Fibroblast of upper back skin (primary cell): ENCODE results near the gene AK8.

Source experiments
- DNase-seq: peaks from one replicate; pipeline ENCODE4 v3.0.0-alpha.2; 2013

Gene AK8

DNA sequence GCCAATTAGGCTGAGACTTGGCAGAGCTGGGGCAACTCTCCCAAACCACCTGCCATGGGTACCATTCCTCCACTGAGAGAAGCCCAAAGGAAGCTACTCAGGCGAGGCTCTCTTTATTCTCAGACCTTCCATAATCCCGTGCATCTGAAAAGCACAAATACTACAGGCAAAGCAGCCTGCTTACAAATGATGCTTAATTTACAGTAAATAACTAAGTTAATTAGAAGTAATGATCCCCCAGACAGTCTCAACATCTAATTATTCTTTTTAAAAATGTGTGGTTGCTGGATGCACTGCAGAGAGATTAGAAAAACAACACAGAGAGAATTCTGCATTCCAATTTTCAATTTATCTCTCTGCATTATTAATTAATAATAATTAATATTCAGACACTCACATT lies 53.1 kb downstream of the AK8 start:
- no peak for DNase-seq

DNA sequence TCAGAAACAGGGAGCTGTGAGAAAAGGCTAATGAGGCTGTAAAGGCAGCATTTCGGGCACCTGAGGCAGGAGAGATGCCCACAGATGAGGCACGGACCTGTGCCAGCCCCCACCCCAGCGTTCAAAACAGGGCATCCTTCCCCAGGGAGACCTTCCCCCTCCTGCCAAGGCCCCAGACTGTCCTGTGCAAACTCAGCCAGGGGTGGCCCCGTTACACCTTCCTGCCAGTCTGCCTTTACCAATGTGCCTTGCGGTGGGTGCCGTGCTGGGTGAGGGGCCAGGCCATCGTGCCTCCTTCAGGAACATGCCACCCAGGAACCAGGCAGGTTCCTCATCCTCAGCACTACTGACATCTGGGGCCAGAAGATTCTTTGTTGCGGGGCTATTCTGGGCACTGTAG lies 53.9 kb downstream of the AK8 start:
- DNase-seq, result no peak

DNA sequence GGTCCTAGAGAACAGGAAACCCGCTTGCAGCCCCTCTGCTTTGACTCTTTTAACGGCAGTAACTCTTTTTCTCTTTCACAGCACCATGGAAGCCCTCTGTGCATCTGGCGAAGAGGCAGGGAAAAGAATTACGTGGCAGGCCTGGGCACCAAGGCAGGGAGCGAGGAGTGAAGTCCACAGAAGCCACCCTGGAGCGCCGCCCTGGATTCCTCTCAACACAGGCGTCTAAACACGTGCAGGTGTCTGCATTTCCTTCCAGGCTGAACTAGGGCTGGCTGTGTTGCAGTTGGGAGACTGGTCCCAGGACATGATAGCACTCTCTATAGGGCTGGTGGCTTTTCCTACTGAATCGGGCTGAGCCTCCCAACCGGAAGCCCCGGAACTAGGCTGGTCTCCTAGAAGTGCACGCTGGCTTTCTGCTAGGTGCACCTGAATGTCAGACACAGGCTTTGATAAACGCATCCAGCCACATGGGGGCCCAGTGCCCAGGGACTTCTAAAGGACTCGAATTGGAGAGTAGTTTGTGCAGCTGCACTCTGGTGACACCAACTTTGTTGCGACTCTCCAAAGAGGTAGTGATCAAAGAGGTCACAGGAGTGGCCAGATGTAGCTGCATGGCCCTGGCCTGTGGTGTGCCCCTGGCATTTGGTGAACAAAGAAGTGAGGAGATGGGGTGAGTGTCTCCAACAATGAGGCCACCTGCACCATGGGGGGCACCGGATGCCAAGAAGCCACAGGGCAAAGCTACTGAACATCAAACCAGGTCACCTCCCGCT lies 54.5 kb downstream of the AK8 start:
- no peak for DNase-seq

DNA sequence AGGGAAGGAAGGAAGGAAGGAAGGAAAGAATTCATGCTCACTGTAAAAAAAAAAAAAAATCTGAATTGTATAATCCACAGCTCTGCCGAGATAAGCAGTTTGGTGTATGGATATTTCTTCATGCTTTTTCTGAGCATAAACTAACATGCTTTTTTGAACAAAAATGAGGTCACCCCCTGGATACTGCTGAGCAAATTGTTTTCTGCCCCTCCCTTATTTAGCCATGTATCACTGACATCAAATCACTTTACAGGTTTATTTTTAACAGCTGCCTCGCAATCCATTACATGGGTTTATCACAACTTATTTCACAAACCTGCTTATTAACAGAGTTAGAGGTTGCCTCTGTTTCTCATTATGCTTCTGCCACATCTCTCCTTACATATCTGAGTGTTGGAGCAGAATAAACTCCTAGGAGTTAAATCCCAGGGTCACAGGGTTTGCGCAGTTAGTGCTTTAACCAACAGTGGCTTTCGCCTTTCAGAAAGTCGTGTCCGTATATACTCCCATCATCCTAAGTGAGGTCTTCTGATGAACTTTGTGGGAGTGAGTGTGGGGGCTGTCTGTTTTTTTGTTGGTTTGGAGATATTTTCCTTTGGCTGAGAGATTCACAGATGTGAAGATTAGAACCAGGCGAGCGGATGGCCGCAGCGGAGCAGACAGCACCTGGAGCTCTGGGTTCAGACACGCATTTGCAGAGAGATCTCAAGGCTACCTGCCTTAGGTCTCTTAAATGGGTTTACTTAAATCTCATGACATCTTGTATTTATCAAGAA lies 57.7 kb downstream of the AK8 start:
- no peak for DNase-seq

DNA sequence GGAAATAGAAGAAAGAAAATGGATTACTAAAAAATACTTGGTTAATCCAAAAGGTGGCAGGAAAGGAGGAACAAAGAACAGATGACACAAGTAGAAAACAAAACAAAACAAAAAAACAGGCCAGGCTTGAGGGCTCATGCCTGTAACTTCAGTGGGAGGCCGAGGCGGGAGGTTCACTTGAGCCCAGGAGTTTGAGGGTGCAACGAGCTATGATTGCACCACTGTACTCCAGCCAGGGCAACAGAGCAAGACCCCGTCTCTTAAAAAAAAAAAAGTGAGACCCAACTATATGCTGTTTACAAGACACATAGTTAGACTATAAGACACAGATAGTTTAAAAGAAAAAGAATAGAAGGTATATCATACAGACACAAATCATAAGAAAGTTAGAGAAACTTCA lies 59.5 kb downstream of the AK8 start:
- no peak for DNase-seq

DNA sequence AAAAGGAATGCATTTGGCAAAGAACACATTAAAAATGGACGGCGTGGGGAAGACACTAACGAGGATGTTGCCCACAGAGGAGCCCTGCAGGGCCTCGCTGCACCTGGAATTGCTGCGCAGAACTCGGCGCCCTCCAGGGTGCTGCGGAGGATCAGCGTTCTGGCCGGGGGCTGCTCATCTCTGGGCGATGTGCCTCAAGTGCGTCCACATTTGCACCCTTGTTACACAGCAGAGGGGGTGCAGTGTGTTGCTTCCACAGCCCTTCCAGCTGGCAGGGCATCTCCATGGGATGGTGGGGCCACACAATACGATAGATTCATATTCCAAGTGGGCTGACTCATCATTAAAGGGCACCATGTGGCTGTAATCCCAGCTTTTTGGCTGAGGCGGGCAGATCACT lies 63.1 kb downstream of the AK8 start:
- no peak for DNase-seq

DNA sequence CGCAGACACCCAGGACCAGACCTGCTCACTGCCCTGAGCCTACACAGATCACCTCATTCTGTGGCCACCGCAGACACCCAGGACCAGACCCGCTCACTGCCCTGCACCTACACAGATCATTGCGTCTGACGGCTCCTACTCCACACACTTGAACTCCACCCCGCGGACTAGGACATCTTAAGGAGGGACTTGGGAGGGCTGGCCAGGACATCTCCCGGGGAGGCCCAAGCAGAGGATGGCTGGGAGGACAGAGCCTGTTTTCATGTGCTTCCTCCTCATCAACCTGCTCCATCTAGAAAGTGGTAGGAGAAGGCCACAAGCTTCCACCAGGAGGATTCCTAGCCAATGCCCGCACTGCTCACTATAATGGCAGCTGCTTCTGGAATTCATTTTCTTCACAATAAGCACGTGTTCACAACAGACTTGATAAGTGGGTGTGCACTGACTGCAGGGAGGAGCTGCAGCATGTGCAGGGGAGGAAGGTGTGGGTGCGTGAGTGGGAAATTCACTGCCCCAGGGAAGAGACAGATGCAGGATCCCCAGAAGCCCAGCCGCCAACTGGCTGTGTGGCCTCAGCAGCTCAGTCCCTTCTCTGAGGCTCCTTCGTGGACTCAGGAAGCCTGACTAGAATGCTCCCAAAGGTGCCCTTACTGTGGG lies 64.8 kb downstream of the AK8 start:
- no peak for DNase-seq

DNA sequence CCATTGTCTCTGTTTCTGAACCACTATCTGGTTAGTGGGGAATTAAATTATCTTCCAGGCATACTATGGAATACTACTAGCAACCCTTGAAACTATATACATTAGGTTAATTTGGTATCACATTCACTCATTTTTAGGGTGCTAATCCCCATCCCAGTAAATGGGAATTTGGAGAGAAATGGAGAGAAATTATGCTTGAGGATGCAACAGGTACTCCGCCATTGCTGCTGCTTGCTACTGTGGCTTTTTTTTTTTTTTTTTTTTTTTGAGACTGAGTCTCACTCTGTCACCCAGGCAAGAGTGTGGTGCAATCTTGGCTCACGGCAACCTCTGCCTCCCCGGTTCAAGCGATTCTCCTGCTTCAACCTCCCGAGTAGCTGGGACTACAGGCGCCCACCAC lies 66.1 kb downstream of the AK8 start:
- DNase-seq, result no peak

DNA sequence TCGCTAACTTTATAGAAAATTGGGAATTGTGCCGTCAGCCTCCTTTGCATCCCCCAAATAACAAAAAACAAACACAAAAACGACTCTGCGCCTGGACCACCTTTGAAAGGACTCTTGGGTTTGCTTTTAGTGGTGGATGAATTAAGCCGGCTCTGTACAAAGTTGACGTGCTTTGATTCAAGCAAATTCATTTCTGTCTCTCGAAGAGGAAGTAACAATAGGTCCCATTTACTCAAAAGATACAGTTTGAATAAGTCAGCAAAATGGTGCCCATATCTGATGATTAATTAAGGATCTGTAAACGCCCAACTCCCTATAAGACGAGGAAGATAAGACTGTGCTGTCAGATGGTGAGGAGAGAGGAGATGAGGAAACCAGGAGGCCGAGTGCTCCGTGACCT lies 67.8 kb downstream of the AK8 start:
- DNase-seq, result no peak

DNA sequence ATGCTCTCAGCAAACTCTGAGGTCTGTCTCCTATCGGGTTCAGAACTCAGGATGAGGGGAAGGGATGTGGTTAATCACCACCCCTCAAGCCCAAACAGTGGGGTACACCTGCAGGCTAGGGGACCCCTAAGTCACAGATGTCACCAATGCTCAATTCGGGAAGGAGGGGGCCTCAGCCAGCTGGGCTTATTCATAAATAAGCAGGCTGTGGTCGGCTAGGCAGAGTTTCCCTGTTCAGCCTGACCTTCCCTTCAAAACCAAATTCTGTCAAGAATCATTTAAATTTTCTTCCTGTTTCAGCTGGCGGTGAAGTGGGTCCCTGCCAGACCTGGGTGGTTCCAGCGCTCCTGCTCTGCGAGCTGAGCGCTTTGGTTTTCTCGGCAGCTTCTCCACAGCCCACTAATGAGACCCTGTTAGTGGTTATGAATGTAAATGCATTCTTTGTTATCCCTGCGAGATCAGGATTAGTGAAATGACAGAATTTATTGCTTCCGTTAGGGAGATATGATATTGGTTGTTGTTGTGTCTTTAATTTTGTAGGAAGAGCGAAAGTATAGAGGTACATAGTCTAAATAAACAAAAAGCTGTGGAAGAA lies 68.3 kb downstream of the AK8 start:
- no peak for DNase-seq

DNA sequence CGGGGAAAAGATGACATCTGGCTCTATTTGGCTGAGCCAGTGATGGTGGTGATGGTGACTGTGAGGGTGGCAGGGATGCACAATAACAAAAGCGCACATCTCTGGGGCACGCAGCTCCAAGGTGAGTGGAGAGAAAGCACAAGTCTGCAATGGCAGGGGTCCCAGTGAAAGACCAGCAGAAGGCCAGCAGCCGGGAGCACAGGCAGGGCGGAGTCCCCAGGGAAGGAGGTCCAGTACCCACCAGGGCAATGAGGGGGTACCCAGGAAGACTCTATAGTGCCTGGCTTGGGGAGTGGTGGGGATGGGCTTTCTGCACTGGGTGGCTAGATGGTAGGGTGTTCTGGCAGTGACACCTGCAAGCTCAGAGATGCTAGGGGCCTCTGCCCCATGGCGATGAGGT lies 69.4 kb downstream of the AK8 start:
- no peak for DNase-seq

DNA sequence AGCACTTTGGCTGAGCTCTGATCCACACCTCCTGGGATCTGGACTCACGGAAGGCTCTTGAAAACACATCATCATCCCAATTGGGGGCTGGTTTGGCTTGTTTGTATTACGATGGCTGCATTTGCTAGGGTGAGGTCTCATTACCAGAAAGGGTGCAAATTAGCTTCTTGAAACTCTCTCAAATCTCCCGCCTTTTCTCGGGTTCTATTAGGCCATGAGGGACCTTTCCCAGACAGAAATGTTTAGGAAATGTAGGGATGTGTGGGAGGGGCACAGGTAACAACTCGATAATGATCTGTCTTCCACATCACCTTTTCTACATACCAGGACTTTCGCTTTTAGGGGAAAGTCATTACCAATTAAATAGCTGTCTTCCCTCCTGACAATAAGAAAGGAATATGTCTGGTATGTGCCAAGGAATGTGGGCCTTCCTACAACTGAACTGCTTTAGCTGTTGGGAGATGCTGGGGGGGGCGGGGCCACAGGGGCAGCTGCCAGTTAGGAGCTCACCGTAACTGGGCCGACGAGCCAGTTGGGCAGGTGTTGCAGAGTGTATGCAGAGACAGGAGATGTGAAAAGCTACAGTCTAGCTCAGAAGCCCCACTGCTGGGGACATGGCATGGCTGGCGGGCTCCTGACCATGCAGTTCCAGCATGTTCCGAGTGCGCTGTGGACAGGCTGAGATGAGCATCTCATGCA lies 71.2 kb downstream of the AK8 start:
- peak; percentile 23 for DNase-seq

DNA sequence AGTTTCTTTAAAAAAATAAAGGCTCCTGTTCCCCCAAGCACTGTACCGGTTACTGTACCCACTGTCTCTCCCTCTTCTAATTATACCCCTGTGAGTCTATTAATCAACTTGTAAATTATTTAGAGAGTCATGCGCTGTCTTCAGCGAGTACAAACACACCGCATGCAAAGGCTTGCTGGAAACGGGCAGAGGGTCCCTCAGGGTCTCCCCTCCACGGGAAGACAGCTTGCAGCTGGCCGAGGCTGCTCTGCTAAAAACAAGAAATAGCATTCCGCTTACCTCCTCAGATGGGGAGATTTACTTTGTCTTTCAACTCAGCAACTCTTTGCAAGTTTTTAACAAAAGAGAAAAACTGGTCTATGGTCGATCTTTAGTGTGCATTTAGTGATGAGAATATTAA lies 71.8 kb downstream of the AK8 start:
- no peak for DNase-seq

DNA sequence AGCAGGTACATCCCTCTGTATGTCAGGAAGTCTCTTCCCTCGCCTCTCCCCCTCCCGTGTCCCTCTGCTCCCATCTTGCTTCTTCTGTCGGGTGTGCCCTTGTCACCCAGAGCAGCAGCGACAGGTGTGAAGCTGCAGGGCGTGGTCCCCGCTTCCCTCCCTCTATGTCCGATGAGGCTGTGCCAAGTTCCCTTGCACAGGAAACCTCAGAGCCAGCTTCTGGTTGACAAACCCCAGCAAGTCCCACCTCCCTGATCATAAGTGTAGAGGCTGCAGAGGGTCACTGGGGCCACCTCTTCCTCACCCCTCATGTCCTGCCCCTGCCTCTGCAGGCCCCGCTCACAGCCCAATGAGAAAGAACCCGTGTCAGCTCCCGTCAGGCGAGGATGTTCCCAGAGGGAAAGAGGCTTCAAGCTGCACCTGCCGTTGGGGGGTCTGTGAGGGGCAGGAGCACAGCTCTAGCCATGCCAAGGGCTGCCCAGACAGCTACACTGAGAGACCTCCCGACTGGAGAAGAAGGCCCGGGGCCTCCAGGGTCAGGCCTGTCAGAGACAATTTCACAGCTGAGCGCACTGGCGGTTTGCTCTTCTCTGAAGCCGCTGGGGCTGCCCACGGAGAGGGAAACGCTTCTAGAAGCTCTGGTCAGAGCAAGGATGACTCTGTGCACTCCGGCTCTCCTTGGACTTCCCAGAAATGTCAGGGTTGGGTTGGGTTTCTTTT lies 73.3 kb downstream of the AK8 start:
- DNase-seq, result no peak

DNA sequence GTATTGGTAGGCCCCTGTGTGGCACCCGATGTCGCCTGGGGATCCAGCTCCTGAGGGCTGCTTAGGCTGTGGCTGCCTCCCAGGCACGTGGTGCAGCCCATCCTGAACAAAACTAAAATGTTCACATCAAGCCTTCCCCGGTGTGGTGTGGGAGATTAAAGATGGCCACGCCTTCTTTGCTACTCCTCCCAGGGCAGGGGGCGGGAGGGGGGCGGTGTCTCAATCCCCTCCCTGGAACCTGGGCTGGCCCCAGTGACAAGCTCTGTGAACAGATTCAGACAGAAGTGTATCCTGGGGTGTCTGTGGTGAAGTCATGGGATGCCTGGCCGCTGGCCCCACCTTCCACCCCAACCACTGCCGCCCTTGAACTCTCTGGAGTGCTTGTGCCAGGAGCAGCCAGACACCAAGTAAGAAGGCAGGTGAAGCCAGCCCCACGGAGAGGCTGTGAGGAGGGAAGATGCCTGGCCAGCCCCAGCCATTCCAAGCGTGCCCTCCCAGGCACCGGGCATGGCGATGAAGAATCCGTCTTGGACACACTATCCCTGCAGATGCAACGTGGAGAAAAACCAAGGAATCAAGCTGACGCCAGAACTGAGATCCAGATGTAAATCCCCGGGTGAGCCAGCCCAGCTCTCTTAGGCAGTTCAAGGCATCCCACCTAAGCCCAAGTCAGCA lies 75.8 kb downstream of the AK8 start:
- DNase-seq, result no peak

DNA sequence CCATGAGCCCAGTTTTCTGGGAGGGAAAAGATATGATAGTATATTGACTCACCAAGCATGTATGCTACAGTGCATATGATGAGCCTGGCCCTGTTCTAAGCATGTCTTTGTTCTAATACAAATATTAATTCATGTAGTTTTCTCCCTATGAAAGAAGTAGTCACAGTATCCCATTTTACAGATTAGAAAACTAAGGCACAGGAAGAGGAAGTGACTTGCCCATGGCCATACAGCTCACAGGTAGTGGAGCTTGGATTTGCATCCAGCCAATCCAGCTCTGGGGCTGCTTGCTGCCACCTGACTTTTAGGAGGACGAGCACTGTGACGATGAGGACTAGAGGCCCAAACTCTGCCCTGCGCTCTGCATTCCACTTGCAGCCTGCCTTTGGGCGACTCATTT lies 76.4 kb downstream of the AK8 start:
- no peak for DNase-seq

DNA sequence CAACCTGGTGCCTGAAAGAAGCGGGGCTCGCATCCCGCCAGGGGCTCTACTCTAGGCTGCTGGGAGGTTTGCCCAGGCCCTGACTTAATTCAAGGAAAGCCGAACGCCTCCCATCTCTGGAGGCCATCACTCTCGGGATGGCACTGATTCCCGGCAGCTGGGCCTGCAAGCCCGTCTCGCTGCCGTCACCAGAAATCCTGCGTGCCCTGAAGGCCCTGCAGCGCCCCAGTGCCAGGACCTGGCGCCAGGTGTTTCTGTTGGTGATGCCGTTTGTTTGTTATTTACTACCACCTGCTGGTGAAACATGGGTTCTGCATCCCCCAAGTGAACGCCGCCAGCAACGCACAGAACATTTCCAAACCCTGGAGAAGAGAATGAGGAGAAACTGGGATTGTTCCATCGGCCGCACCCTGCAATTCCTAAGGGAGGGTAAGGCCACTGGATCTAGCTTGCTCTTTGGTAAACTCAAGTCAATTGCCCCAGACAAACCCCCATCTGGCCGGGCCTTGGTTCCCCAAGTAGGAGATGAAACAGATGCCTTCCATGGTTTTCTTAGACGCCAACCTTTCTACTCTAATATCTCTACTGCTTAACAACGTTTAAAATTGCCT lies 77.9 kb downstream of the AK8 start:
- DNase-seq, result peak; percentile 40

DNA sequence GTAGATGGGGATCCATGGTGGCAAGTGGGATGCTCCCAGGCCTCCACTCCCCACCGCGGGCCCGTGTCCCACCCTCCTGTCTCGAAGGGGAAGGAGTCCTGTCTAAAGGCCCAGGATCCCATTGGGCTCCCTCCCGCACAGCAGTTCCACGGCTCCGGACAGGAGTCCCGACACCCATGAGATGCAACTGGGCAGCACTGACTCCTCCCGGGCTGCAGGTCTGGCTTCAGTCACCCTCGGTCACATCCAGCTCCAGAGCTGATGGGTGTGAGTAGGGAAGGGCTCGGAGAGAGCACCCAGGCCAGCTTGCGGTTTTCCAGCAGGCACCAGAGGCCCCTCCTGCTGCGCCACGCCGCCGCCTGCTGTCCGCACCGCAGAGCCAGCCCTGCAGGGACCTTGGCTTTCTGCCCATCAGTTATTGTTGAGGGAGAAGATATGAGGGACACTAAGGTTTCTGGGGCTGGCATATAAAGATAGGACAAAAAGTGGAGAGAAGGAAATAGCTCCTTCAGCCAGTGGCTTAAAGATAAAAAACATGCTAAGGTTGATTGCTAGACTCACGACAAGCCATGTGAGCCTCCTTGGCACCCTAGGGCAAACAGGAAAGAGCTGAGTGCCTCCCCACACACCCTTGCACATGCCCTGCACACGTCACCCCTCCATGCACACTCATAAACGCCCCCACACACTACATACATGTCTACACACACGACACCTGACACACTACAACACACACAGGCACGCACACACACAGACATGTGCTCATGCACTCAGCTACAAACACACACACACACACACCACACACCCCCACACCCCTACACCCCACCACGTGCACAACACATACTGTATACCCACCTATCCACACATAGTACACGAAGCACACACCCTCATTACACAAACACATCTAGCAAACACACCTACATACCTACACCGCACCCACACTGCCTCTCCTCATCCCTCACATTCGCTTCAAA lies 79.0 kb downstream of the AK8 start:
- no peak for DNase-seq

DNA sequence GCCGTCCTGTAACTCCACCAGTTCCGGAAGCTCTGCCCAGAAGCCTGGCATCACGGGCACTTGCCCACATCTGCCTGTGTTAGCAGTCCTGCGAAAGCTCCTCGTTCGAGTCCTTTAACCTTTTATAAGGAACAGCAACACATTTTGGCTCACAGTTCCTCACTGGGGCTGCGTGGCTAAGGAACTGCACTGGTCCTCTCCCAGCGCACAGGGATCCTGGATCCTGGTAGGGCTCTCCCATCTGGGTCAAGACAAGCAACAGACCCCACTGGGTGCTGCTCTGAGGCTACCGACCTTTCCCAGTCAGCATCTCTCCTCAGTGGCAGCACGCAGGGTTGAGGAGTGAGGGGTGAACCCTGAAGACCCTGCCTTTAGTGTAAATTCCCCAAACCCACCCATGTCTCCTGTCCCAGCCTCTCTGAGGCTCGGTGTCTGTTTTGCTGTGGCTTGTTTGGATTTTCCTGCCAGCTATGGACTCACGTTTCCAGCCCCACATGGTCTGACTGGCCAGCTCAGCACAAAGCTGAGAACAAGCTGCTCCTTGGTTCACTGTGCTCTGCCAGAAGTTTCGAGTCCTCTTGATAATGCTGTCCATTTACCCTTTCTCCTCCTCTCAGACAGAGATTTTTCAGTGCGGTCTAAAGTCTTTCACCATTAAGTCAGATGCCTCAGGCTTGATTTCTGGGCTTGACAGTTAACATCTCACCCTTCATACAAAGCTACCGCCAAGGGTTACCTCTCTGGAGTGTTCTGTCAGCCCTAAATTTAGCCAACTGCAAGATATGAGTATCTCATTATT lies 80.0 kb downstream of the AK8 start:
- DNase-seq, result no peak
